ENCODE measurements around the gene MAD2L1BP. TPM values are rescaled to one million over a fixed set of nuclear protein-coding genes. Genes with fewer than 3 reads are reported as not detected.

MAD2L1BP gene
- polyA plus RNA-seq, 1 of the 3 experiments (the other 2 are of a cell fraction), result 30.9 TPM

DNA sequence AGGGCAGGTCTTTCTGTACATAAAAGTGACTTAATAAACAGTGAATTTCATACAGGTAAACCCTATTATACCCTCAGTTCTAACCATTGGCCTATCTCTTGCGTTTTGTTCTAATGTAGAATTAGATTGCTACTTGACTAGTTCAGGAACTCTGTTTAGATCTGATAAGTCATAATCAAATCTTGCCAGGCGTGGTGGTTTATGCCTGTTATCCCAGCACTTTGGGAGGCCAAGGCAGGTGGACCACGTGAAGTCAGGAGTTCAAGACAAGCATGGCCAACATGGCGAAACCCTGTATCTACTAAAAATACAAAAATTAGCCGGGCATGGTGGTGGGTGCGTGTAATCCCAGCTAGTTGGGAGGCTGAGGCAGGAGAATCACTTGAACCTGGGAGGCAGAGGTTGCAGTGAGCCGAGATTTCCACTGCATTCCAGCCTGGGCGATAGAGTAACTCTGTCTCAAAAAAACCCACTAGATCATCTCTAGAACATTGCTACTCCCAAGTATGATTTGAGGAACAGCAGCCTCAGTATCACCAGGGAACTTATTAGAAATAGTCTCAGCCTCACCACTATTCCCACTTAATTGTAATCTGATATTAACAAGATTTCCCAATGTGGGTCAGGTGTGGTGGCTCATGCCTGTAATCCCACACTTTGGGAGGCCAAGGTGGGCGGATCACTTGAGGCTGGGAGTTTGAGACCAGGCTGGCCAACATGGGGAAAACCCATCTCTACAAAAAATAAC lies 18.7 kb upstream of the MAD2L1BP start:
- Histone ChIP-seq H2AFZ (ENCODE audit: low read depth) (no peak overlapping the region), H3K27ac (ENCODE audit: low read depth in 2 of 2, low read length in 1 of 2) (no peak overlapping the region), H3K4me3 (ENCODE audit: low read depth in 2 of 2, low read length in 1 of 2) (no peak overlapping the region), H3F3A (replicated peaks; ENCODE audit: insufficient read depth) (peaks cover 39% of the 10 kb centered on the region), H3K4me1 (ENCODE audit: control insufficient read depth in 1 of 2, insufficient read depth in 2 of 2, low read depth in 1 of 2, low read length in 1 of 2) (no peaks in the 10 kb centered on the region; a peak in 1 of 4 replicates), H3K4me2 (no peak overlapping the region), H3K36me3 (replicated peaks in 1 of 2; ENCODE audit: control insufficient read depth in 1 of 2, insufficient read depth in 2 of 2, low read length in 1 of 2) (peaks cover 36 to 64% of the 10 kb centered on the region in 2 experiments), H3K9me2 (no peaks in the 10 kb centered on the region), H3K9me3 (no peaks in the 10 kb centered on the region), H3K27me3 (ENCODE audit: insufficient read depth) (no peaks in the 10 kb centered on the region), H4K20me1 (ENCODE audit: insufficient read depth) (no peaks in the 10 kb centered on the region), H3K79me2 (ENCODE audit: insufficient read depth) (no peaks in the 10 kb centered on the region), H3K9ac (no peak overlapping the region)
- WGBS (ENCODE audit: low lambda C conversion rate), result 91% methylated on average over 9 of the region's 9 CpGs
- ChIA-PET CTCF (interaction anchor here (0.9 to 6.4 kb wide), 4 partner anchors 8 to 152 kb away, joined by 3 to 39 read pairs (median 4); no protein-coding TSS in a partner anchor), POLR2A (interaction anchor here (1.3 to 1.8 kb wide), 2 partner anchors 10 to 13 kb away, joined by 3 to 6 read pairs; partner anchors contain the start of gene GTPBP2)
- no peak for DNase-seq
- TF ChIP-seq POLR2AphosphoS5 (IDR thresholded peaks at IDR 0.05; ENCODE audit: low read depth, low read length) (no peak), YY1 (IDR thresholded peaks at IDR 0.05; ENCODE audit: low read depth) (no peak), NRF1 (IDR thresholded peaks at IDR 0.05; ENCODE audit: low read depth, low read length) (no peak), TCF12 (IDR thresholded peaks at IDR 0.05) (no peak), EP300 (IDR thresholded peaks at IDR 0.05; ENCODE audit: borderline replicate concordance in 1 of 2, low read depth in 1 of 2, low read length in 1 of 2) (no peak), RCOR1 (IDR thresholded peaks at IDR 0.05; ENCODE audit: low read length) (no peak), TEAD4 (IDR thresholded peaks at IDR 0.05; ENCODE audit: borderline replicate concordance, insufficient read depth) (no peak), RFX5 (IDR thresholded peaks at IDR 0.05; ENCODE audit: low read length) (no peak)
- TF ChIP-seq, protein P1, sequence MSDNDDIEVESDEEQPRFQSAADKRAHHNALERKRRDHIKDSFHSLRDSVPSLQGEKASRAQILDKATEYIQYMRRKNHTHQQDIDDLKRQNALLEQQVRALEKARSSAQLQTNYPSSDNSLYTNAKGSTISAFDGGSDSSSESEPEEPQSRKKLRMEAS (IDR thresholded peaks at IDR 0.05; ENCODE audit: low read depth), result no peak

DNA sequence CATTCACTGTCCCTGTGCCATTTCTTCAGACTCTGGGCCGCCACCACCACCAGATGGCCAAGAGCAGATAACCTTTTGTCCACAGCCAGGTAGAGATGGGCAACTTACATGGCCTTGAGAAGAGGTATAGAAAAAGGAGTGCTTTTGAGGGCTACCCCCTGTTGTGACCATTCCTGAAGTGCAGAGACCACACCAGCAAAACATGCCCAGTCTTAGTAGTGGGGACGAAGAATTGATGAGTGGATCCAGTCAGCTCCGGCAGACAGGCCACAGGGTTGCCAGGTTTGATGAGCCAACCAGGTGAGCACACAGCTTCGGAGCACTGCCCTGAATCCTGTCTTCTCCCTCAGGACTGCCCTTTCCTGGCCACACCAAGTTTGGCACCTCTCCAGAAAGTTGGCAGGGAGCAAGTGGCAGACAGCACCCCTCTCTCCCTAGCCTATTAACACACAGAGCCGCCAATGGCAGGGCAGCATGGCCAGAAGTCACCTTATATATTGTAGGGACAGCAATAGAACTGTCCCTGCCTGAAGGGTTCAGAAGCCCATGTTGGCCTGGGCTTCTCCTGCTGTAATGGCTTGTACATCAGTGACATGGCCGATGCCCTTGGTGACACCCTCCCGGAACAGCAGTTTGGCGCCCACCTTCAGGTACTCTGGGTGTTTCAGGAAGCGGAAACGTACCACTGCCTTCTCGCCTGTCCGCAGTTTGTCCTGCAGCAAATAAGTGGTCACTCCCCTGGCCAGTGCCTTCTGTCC lies 14.4 kb upstream of the MAD2L1BP start:
- Histone ChIP-seq H3K36me3 (replicated peaks in 1 of 2; ENCODE audit: control insufficient read depth in 1 of 2, insufficient read depth in 2 of 2, low read length in 1 of 2) (peaks cover 64 to 68% of the 10 kb centered on the region in 2 experiments), H3K9me2 (no peaks in the 10 kb centered on the region), H3K27ac (ENCODE audit: low read depth in 2 of 2, low read length in 1 of 2) (no peak overlapping the region), H3K9ac (no peak overlapping the region), H3K4me2 (no peak overlapping the region), H3K4me3 (ENCODE audit: low read depth in 2 of 2, low read length in 1 of 2) (no peak overlapping the region), H4K20me1 (ENCODE audit: insufficient read depth) (no peaks in the 10 kb centered on the region), H3K79me2 (ENCODE audit: insufficient read depth) (peaks cover 15% of the 10 kb centered on the region), H3K27me3 (ENCODE audit: insufficient read depth) (no peaks in the 10 kb centered on the region), H2AFZ (ENCODE audit: low read depth) (no peak overlapping the region), H3K9me3 (no peaks in the 10 kb centered on the region), H3K4me1 (ENCODE audit: control insufficient read depth in 1 of 2, insufficient read depth in 2 of 2, low read depth in 1 of 2, low read length in 1 of 2) (peaks cover 0 to 3% of the 10 kb centered on the region in 2 experiments; a peak in 1 of 4 replicates), H3F3A (replicated peaks; ENCODE audit: insufficient read depth) (peaks cover 39% of the 10 kb centered on the region)
- WGBS (ENCODE audit: low lambda C conversion rate), result 94% methylated on average over 4 of the region's 12 CpGs
- TF ChIP-seq ELF1 (IDR thresholded peaks at IDR 0.05) (no peak), SMC3 (IDR thresholded peaks at IDR 0.05; ENCODE audit: low read depth, low read length) (no peak), POLR2AphosphoS5 (IDR thresholded peaks at IDR 0.05; ENCODE audit: low read depth, low read length) (0 out of 2 replicates have a peak, but pooled peaks have one; percentile 6)
- TF ChIP-seq, protein P2, sequence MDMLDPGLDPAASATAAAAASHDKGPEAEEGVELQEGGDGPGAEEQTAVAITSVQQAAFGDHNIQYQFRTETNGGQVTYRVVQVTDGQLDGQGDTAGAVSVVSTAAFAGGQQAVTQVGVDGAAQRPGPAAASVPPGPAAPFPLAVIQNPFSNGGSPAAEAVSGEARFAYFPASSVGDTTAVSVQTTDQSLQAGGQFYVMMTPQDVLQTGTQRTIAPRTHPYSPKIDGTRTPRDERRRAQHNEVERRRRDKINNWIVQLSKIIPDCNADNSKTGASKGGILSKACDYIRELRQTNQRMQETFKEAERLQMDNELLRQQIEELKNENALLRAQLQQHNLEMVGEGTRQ (IDR thresholded peaks at IDR 0.05; ENCODE audit: borderline replicate concordance, low read depth, low read length), result no peak
- CTCF ChIA-PET, result interaction anchor here (1.0 to 6.4 kb wide), 4 partner anchors 13 to 148 kb away, joined by 3 to 39 read pairs (median 4); partner anchors contain the start of gene VEGFA
- no peak for DNase-seq
- POLR2A ChIA-PET, result interaction anchor here (2.6 kb wide), 1 partner anchor 8 kb away, joined by 15 read pairs; the partner anchor contains the start of gene GTPBP2

All from SK-N-SH (cell line).